Sigmoid colon (tissue), 7 donors: ENCODE results near the gene NT5DC4. TPM values are rescaled to one million over a fixed set of nuclear protein-coding genes. Genes with fewer than 3 reads are reported as not detected.

Source experiments
- DNase-seq: peaks from one replicate; pipeline ENCODE4 v3.0.0-alpha.2; 2019
- H3K27ac ChIP-seq, 4 donors: fragments of 200-600 bp; sonication (generic); one replicate each; pipeline ENCODE4 v1.5.1; 2016 to 2019; ENCODE audit warnings: mild to moderate bottlenecking in 1 of 4
- H3K27me3 ChIP-seq, 3 donors: fragments of 200-600 bp; sonication (generic); one replicate each; pipeline ENCODE4 v1.5.1; 2019; ENCODE audit warnings: mild to moderate bottlenecking in 1 of 3
- H3K36me3 ChIP-seq, 4 donors: fragments of 200-600 bp; sonication (generic); one replicate each; pipeline ENCODE4 v1.5.1; 2016 to 2019
- H3K4me1 ChIP-seq, 4 donors: fragments of 200-600 bp; sonication (generic); one replicate each; pipeline ENCODE4 v1.5.1; 2017 to 2019
- H3K4me3 ChIP-seq, 4 donors: fragments of 200-600 bp; sonication (generic); one replicate each; pipeline ENCODE4 v1.5.1; 2017 to 2019; ENCODE audit warnings: mild to moderate bottlenecking in 2 of 4, moderate library complexity in 1 of 4
- H3K9me3 ChIP-seq, 4 donors: fragments of 200-600 bp in 3 of 4; sonication (generic) in 3 of 4; one replicate each; pipeline versions ENCODE4 v1.5.1 to v1.6.1; 2013 to 2019
- EP300 ChIP-seq, 4 donors: sonication (generic); formaldehyde crosslinking; IDR thresholded peaks; one replicate each; pipeline ENCODE4 v1.6.1; 2017; ENCODE audit warnings: antibody characterized with exemption in 4 of 4
- POLR2A ChIP-seq, 2 donors: fragments of 450-650 bp; IDR thresholded peaks; one replicate each; pipeline ENCODE4 v1.6.1; 2016; ENCODE audit warnings: antibody characterized with exemption in 2 of 2, mild to moderate bottlenecking in 2 of 2, moderate library complexity in 2 of 2
- POLR2AphosphoS5 ChIP-seq, 4 donors: sonication (generic); formaldehyde crosslinking; IDR thresholded peaks; one replicate each; pipeline ENCODE4 v1.6.1; 2017; ENCODE audit warnings: antibody characterized with exemption in 4 of 4
- WGBS, 2 donors: extraction: QIAGEN DNeasy Blood & Tissue Kit; methylation state at CpG; one replicate each; pipeline ENCODE4 v1.1.7; 2013; 5-methylcytosine and 5-hydroxymethylcytosine counted together
- intact Hi-C: fragments of 100-400 bp; cut with DNase I; formaldehyde crosslinking; loops from one replicate; pipeline ENCODE4 v1.15.1; 2023
- polyA plus RNA-seq, 3 donors: library from polyadenylated mRNA; stranded (reverse); fragments of 200-250 nt; gene quantifications; one replicate each; pipeline ENCODE4 v1.2.3, GENCODE V29; 2013
- total RNA-seq, 4 donors: library from RNA; depleted of rRNA; stranded (reverse); fragments of >200 nt; gene quantifications; one replicate each; pipeline ENCODE4 v1.1.0, GENCODE V29; 2016
- TF ChIP-seq, protein P1 (sequence below), 4 experiments: fragments of 450-650 bp in 3 of 4; fragments of 200-600 bp in 1 of 4; IDR thresholded peaks; one replicate each; pipeline ENCODE4 v1.5.1; 2016 to 2019; ENCODE audit warnings: antibody characterized with exemption in 4 of 4, mild to moderate bottlenecking in 3 of 4, moderate library complexity in 2 of 4
- donor health status: healthy with polysubstance abuse.
- donor health status: Bipolar disorder and iron deficiency.
- donor health status: healthy.

NT5DC4 gene
- total and polyA plus RNA-seq, 7 donors = 0.89 TPM; not detected in 6

DNA sequence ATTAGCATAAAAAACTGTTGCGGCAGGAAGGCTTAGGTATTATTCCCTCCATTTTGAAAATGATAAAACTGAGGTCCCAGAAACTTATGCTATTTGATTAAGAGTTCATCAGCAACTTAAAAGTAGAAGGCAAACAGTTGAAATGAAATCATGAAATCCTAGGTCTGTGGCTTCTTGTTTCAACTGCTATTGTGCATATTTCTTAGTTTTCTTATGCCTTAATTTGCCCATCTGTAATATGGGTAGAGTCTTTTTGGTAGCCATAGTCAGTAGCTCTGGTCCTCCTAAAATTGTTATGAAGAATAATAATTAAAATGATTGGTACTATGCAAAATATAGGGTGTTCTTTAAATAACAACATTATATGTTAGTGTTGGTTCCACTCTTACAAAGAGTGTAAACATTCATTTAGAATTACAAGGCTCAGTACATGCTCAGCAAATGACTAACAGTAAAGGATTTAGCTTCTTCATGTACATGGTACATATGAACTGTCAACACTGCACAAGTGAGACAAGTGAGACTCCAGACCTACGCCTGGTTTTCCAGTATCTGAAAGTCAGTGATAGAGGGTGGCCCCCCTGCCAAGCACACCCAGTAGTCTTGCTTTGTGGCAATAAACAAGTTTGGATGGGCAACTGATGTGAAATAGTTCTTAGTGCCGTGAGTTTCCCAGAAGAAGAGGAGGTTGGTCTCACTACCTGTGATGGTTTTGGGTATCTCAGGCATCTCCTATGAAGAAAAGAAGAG, 53.9 kb downstream of the NT5DC4 start:
- no peak overlapping the region for H3K4me3 ChIP-seq
- H3K36me3 ChIP-seq = no peaks in the 10 kb centered on the region
- TF ChIP-seq, protein P1, sequence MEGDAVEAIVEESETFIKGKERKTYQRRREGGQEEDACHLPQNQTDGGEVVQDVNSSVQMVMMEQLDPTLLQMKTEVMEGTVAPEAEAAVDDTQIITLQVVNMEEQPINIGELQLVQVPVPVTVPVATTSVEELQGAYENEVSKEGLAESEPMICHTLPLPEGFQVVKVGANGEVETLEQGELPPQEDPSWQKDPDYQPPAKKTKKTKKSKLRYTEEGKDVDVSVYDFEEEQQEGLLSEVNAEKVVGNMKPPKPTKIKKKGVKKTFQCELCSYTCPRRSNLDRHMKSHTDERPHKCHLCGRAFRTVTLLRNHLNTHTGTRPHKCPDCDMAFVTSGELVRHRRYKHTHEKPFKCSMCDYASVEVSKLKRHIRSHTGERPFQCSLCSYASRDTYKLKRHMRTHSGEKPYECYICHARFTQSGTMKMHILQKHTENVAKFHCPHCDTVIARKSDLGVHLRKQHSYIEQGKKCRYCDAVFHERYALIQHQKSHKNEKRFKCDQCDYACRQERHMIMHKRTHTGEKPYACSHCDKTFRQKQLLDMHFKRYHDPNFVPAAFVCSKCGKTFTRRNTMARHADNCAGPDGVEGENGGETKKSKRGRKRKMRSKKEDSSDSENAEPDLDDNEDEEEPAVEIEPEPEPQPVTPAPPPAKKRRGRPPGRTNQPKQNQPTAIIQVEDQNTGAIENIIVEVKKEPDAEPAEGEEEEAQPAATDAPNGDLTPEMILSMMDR (IDR thresholded peaks at IDR 0.05) = no peak
- TF ChIP-seq EP300 (IDR thresholded peaks at IDR 0.05) = no peak
- no peak for TF ChIP-seq POLR2AphosphoS5 (IDR thresholded peaks at IDR 0.05)
- TF ChIP-seq POLR2A (IDR thresholded peaks at IDR 0.05) = no peak
- H3K27me3 ChIP-seq = no peaks in the 10 kb centered on the region
- DNase-seq = no peak
- 96 to 97% methylated on average over 3 of the region's 3 CpGs for WGBS, 2 donors
- intact Hi-C loops = no loop called here
- no peaks in the 10 kb centered on the region for H3K9me3 ChIP-seq
- H3K4me1 ChIP-seq = no peaks in the 10 kb centered on the region
- no peak overlapping the region for H3K27ac ChIP-seq

DNA sequence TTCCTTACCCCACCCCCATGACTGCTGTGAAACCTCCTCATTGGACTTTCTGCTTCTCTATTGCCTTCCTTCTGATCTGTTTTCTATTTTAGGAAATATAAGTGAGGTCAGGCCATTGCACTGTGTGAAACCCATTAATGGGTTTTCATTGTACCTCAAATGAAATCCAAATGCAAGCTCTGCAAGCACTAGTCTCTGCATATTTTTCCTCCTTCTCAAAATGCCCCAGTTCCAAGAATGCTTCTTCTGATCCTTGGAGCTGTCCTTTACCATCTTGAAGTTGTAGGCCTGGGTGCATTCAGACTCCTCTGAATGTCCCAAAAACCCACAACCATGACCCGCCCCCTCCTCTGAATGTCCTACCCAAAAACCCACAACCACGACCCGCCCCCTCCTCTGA, 55.3 kb downstream of the NT5DC4 start:
- WGBS, 2 donors = 73 to 76% methylated on average over 3 of the region's 3 CpGs
- Histone ChIP-seq H3K4me3 (no peak overlapping the region), H3K4me1 (no peaks in the 10 kb centered on the region), H3K27me3 (no peaks in the 10 kb centered on the region), H3K9me3 (no peaks in the 10 kb centered on the region), H3K36me3 (no peaks in the 10 kb centered on the region), H3K27ac (no peak overlapping the region)
- TF ChIP-seq POLR2A (IDR thresholded peaks at IDR 0.05) = no peak
- no peak for TF ChIP-seq EP300 (IDR thresholded peaks at IDR 0.05)
- no peak for TF ChIP-seq POLR2AphosphoS5 (IDR thresholded peaks at IDR 0.05)
- intact Hi-C loops = no loop called here
- no peak for DNase-seq

DNA sequence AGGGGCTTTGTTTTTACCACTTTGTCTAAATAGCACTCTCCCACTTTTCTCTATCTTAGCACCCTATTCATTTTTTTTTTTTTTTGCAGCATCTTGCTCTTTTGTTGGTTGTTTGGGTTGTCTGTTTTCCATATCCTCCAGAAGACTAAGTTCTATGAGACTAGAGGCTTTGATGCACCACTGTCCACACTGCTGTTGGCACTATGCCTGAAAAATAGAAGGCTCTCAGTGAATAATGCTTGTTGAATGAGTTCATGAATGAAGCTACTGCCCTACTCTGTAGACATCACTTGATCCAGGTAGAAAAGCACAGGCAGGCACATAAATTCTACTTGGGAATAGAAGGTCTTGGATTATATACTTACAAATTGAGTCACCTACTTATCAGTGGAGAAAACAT, 56.2 kb downstream of the NT5DC4 start:
- DNase-seq = no peak
- H3K9me3 ChIP-seq = no peaks in the 10 kb centered on the region
- H3K27me3 ChIP-seq = no peaks in the 10 kb centered on the region
- intact Hi-C loops = no loop called here
- H3K27ac ChIP-seq = no peak overlapping the region
- TF ChIP-seq POLR2A (IDR thresholded peaks at IDR 0.05) = no peak
- no peak for TF ChIP-seq POLR2AphosphoS5 (IDR thresholded peaks at IDR 0.05)
- TF ChIP-seq EP300 (IDR thresholded peaks at IDR 0.05) = no peak
- TF ChIP-seq, protein P1 (IDR thresholded peaks at IDR 0.05) = no peak
- H3K4me1 ChIP-seq = no peaks in the 10 kb centered on the region
- no peak overlapping the region for H3K4me3 ChIP-seq
- no peaks in the 10 kb centered on the region for H3K36me3 ChIP-seq

DNA sequence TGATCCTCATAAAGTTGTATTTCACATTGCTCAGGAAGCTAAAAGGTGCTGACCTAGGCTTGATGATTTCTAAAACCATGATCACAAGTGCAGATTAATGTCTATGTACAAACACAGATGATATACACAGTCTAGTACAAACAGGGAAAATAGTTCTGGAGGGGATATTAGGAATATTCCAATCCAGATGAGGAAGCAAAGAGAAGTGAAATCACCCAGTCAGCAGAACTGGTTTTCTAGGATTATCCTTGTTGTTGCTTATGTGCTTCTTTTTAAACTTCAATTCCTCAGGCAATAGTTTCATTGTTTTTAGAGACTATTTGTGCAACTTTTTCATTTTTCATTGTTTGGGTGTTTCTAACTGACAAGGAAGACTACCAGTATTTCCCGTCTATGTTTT, 58.8 kb downstream of the NT5DC4 start:
- WGBS, 2 donors = 91 to 92% methylated on average over 1 of the region's 1 CpG
- Histone ChIP-seq H3K4me1 (no peaks in the 10 kb centered on the region), H3K4me3 (no peak overlapping the region), H3K36me3 (no peaks in the 10 kb centered on the region), H3K27me3 (no peaks in the 10 kb centered on the region), H3K9me3 (no peaks in the 10 kb centered on the region), H3K27ac (no peak overlapping the region)
- intact Hi-C loops = no loop called here
- DNase-seq = no peak
- TF ChIP-seq, protein P1 (IDR thresholded peaks at IDR 0.05) = no peak
- TF ChIP-seq EP300 (IDR thresholded peaks at IDR 0.05) (no peak), POLR2A (IDR thresholded peaks at IDR 0.05) (no peak), POLR2AphosphoS5 (IDR thresholded peaks at IDR 0.05) (no peak)

DNA sequence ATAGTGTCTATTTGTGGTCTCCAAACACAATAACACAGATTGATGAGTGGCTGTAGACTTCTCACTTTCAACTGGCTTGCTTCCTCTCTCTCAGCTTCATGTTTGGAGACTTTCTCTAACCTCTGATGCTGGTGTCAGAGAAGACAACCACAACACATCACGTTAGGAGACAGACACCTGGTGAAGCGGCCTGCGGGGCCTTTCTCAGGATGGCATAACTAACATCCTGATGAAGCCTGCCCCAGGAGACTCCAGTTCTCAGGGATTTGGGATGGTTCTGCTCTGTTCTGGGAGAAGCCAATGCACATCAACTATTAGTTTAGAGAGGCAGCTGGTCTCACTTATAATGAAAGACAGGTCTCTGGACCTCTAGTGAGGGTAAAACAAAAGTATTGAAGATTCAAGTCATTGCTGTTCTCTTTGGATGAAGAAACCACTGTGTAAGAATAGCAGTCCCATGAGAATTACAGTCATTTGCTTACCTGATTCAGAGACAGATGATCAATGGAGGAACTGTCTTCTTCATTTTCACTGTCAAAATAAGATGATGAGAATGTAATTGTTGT, 61.5 kb downstream of the NT5DC4 start:
- no peak for TF ChIP-seq EP300 (IDR thresholded peaks at IDR 0.05)
- TF ChIP-seq, protein P1 (IDR thresholded peaks at IDR 0.05) = no peak
- no peaks in the 10 kb centered on the region for H3K27me3 ChIP-seq
- H3K27ac ChIP-seq = no peak overlapping the region
- intact Hi-C loops = no loop called here
- WGBS, 2 donors = 67 to 91% methylated on average over 3 of the region's 3 CpGs
- H3K36me3 ChIP-seq = no peaks in the 10 kb centered on the region
- no peak overlapping the region for H3K4me3 ChIP-seq
- H3K9me3 ChIP-seq = no peaks in the 10 kb centered on the region
- DNase-seq = no peak
- H3K4me1 ChIP-seq = no peaks in the 10 kb centered on the region
